Hepatocyte (in vitro differentiated cells): Measurements from ENCODE around the gene PI4KB.

Source experiments
- CTCF ChIP-seq: fragments of 200-600 bp; sonication (generic); IDR thresholded peaks from 2 replicates; pipeline ENCODE4 v1.5.1; 2016; ENCODE audit warnings: antibody characterized with exemption, mild to moderate bottlenecking; ENCODE audit not compliant: poor library complexity
- EZH2 ChIP-seq: fragments of 200-600 bp; sonication (generic); IDR thresholded peaks from 2 replicates; pipeline ENCODE4 v1.6.1; 2016; ENCODE audit warnings: antibody characterized with exemption, mild to moderate bottlenecking, borderline replicate concordance
- EZH2phosphoT487 ChIP-seq: fragments of 200-600 bp; sonication (generic); IDR thresholded peaks from one replicate; pipeline ENCODE4 v1.6.1; 2018; ENCODE audit warnings: antibody characterized with exemption, mild to moderate bottlenecking, low read depth, moderate library complexity; ENCODE audit not compliant: unreplicated experiment, severe bottlenecking

DNA sequence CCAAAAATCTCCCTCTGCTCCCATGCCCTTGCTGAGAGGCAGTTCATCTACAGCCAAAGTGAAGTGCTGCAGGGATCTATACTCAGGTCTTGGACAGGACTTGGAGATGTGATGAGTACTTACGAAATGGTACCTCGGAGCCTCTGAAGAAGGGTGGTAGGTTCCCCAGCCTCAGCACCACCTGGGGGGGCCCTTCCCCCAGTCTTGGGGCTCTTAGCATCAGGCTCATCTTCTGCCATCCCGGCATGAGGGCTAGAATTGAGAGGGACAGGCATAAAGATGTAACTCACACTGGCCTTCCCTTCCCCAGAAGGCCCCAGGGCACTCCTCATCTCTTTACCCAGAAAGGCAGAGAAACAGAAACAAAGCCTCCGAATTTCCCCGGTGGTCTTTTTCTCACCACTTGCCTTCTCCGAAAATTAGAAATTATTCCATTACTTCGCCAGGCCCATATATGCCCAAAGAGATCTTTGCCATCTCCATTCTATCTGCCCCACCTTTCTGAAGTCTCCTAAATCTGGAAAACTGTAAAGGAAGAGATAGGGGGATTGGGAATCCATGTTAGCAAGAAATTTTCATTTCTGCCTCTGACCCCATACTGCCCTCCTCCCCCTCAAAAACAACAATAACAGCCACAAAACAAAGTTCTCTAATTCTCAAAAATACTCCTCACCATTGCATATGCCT, 19.0 kb upstream of the PI4KB start:
- TF ChIP-seq CTCF (no peak), EZH2phosphoT487 (no peak), EZH2 (no peak)
